HG03159 (cell line): Measurements from ENCODE around the gene GREB1.
"Not testable (repeated sequence)": the region's sequence is repeated elsewhere in the genome, so short reads cannot be mapped to it uniquely, and the experiment has no call there.

Experiments used
- ATAC-seq: cut with Tn5 transposase; IDR thresholded peaks from one replicate; pipeline ENCODE4 v1.9.1; 2021; ENCODE audit warnings: mild to moderate bottlenecking, moderate library complexity; ENCODE audit not compliant: unreplicated experiment

The GREB1 gene

DNA sequence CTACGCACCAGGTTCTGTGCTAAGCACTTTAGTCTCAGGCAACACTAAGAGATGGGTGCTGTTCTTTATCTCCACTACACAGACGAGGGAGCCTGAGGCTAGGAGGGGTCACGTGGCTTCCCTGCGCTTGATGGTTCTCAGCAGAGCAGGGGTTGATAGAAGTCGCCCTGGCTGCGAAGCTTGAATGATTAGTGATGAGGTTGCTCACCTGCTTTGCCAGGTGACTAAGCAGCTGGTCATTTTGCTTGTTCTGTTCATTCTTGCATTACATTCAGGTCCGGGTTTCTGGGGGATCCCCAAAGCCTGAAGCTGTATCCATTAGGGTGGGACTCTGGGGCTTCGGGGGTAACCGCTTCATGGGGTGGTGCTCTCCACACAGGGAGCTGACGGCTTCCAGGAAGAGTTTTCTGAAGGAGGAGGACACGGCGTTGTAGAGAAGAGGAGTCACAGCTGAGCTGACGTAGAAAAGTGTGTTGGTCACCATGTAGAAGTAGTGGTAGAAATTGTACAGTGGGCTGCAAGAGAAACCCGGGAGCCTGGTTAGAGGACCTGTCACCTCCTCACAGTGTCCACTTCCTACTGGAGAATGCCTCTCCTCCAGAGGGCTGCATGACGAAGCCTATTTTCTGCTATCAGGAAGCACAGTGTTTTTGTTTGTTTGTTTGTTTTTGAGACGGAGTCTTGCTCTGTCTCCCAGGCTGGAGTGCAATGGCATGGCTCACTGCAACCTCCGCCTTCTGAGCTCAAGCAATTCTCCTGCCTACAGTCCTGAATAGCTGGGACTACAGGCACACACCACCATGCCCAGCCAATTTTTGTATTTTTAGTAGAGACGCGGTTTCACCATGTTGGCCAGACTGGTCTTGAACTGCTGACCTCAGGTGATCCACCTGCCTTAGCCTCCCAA lies 124.6 kb downstream of the GREB1 start:
- ATAC-seq: no peak

DNA sequence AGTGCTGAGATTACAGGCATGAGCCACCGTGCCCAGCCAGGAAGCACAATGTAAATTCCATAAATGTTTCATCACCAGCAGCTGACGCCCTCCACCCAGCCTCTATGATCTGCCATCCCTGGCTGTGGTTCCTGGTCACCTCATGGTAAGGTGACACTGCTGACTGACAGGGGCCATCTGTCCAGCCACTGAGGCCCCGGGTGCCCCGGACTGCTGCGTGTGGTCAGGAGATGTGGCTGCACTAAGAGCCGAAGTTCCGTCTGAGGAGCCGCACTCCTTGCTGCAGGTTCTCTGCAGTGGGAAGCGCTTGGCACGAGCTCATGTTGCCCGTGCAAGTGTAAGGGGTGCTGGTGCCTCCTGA lies 125.2 kb downstream of the GREB1 start:
- no peak for ATAC-seq

GRCh38 chr2:11659851-11660250 lies 126.0 kb downstream of the GREB1 start:
- ATAC-seq: no peak

DNA sequence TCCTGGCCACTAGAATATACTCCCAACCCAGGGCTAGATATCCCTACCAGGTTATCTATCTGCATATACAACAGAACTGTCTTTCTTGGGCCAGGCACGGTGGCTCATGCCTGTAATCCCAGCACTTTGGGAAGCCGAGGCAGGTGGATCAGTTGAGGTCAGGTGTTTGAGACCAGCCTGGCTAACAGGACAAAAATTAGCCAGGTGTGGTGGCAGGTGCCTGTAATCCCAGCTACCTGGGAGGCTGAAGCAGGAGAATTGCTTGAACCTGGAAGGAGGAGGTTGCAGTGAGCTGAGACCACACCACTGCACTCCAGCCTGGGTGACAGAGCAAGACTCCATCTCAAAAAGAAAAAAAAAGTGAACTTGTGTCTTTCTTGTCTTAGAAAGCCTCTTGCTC lies 126.6 kb downstream of the GREB1 start:
- ATAC-seq: not testable (repeated sequence)

DNA sequence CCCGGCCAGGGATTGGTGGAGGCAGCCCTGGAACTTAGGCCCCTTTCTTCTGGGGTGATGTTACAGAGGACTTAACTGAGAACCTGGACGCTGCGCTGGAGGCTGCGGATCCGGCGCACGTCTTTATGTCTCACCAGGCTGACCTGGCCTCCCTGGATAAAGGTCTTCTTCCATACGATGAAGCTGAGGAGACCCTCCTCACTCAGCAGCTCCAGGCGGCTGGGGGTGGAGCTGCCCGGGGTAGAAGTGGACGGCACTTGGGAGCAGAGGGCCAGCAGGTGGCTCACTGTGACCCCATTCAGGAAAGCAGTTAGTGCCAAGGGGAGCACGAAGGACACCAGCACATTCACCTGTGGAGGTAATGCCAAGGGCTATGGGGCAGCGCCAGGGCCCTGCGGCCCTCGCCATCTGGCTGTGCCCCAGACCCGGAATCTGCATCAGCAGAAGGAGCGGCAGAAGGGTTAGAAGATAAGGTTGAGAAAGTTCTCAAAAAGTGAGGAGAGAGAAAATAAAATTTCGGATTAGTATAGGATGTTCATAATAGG lies 128.1 kb downstream of the GREB1 start:
- ATAC-seq: no peak

DNA sequence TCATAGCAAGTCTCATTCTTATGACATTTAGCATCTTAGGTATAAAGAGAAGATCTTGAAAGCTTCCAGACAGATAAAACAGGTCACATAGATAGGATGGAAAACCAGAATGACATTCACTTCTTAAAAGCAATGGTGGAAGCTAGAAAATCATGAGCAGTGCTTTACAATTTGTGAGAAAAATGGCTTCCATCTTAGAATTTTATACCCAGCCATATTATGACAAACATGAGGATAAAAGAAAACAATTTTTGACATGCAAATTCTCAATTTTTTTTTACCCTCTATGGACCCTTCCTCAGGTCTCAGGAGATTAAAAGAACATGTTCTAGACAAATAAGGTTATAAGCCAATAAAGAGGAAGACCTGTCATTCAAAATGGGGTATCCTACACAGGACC lies 129.0 kb downstream of the GREB1 start:
- no peak for ATAC-seq

GRCh38 chr2:11663427-11663826 lies 129.6 kb downstream of the GREB1 start:
- no peak for ATAC-seq

- ATAC-seq: no peak
Measured at GRCh38 chr2:11665028-11665427, 131.2 kb downstream of the GREB1 start.

DNA sequence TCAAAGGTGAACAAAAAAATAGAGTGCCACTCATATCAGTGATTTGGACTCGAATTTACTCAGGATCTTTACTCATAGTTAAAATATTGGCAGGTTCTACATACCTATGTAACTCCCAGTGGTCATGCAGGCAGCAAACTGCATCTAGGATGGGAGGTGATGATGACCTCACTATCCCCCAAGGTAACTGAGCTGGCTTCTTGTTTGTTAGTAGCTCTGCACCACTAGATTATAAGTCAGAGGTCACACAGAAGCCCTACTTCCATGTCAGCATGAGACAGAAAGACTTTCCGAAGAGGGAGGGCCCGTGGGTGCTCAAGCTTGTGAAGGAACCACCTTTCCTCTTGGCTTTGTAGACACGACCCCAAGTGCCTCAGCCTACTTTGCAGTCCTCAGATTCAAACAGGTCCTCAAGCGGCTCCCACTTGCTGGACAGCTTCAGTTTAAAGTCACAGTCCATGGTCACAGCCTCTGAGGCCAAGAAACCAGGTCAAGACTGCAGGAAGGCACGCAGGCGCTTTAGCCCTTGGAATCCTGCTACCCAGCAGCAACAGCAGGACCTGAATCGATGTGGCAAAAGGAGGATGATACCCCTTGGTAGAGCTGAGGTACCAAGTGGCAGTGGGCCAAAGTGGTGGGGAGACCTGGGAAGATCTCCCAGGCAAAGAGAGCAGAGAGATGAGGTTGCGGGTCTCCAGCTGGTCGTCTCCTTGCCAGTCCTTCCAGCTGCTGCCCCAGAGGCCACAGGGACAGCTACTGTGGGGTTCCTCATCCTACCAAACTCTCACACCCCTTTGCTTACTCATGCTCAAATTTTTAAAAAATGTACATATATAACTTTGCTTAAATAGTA lies 131.9 kb downstream of the GREB1 start:
- ATAC-seq: no peak

- ATAC-seq: no peak
Measured at GRCh38 chr2:11667194-11667593, 133.3 kb downstream of the GREB1 start.

GRCh38 chr2:11667866-11668637 lies 134.2 kb downstream of the GREB1 start:
- ATAC-seq: no peak

DNA sequence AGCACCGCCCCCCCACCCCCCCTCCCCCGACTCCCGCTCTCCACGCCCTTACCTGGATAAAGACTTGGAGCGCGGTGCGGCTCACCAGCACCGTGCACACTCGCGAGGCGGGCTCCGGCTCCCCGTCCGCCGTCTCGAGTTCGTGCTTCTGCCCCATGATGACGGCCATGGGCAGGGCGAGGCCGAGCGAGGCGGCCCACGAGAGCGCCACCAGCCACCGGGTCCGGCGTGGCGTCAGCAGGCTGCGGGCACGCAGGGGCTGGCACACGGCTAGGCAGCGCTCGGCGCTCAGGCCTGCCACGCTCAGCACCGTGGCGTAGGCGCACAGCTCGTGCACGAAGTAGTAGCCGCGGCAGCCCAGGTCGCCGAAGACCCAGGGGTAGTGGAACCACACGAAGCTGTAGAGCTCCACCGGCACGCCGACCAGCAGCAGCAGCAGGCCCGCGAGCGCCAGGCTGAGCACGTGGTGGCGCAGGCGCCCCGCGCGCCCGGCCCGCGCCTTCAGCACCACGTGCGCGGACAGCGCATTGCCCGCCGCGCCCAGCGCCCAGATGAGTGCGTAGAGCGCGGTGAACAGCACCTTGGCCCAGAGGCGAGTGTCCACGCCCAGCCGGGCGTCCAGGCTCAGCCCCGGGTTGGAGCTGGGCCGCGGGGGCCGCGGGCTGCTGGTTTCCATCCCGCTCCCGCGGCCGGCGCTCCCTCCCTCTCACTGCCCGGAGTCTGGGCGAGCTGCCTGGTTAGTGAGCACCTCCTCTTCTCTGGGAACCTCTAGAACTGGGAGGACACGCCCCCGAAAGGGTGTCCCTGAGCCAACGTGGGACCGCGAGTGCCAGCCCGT lies 135.8 kb downstream of the GREB1 start, which contains the start of gene NTSR2:
Gene NTSR2, minus strand, starts transcription at position 742 of the 838 bp plus-strand sequence. Its CDS starts 66 bp downstream, at position 676.
- ATAC-seq: no peak

GRCh38 chr2:11672407-11672806 lies 138.6 kb downstream of the GREB1 start:
- ATAC-seq: no peak

DNA sequence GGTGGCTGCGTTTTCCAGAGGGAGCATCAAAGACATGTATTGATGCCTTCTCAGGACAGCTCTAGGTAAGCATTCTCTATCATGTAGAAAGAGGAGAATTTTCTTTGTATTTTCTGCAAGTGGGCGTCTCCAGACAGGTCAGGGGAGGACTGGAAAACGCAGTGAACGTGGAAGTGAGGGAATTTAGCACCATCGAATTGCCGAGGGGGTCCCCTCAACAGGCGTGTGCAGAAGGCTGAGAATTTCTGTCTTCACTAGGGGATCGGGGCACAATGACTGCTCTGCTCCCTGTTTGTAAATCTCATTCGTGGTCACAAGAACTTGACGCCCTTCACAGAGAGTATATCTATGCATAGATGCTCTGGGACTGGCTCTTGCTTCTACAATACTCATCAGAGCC lies 141.1 kb downstream of the GREB1 start:
- no peak for ATAC-seq

- no peak for ATAC-seq
Measured at GRCh38 chr2:11675423-11676112, 141.7 kb downstream of the GREB1 start.

GRCh38 chr2:11676640-11677039 lies 142.8 kb downstream of the GREB1 start:
- ATAC-seq: no peak

DNA sequence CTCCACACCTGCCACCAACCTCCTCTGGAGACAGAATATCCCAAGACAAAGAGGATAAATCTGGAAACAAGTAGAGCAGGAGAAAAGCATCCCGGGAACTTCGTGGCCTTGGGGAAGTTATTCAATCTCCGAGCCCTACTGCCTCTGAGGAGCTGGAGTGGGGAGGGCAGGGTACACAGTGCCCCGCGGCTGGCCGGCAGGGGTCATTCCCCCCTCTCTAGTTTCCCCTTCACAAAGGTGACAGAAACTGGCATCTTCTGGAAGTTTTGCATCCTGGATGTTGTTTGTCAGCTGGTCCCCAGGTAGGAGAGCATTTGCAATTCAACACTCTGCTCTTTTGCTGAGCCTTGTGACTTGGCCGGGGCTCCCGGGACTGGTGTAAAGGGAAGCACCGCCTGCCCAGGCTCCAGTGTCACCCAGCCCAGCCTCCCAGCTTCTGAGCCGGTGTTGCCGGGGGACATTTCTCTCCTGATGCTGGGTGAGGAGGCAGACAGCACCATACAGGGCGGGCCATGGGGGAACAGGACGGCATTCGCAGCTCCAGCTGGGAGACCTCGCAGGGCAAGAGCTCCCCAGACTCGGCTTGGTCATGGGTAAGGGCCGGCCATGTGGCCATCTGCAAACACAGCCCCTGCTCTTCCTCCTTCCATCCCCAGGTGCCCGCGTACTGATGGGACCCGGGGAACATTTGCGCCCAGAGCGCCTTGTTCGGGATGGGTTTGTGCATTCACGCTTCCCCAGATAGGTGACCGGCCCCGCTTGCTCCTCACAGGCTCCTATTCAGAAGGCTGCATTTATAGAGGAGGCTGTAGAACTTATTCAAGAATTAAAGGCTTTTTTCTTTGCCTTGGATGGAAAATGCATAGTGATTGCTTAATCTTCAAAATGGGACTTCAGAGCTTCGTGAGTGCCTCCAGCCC lies 143.6 kb downstream of the GREB1 start:
- no peak for ATAC-seq

GRCh38 chr2:11678306-11678960 lies 144.6 kb downstream of the GREB1 start:
- no peak for ATAC-seq
